ENCODE results near the gene KLHL1. TPM values are rescaled to one million over a fixed set of nuclear protein-coding genes. Genes with fewer than 3 reads are reported as not detected.

Gene KLHL1
- total RNA-seq, 1 experiment from 2014 or later = not detected

GRCh38 chr13:69657676-69658075 is 450.6 kb downstream of the KLHL1 start:
- Histone ChIP-seq H3K4me3 (replicated peaks in 1 of 2; ENCODE audit: low read depth in 1 of 2, low read length in 2 of 2) (no peak overlapping the region), H3K9me2 (ENCODE audit: insufficient read depth) (no peaks in the 10 kb centered on the region), H3K79me2 (ENCODE audit: insufficient read depth, low read length) (no peaks in the 10 kb centered on the region), H4K20me1 (ENCODE audit: insufficient read depth) (no peaks in the 10 kb centered on the region), H2AFZ (ENCODE audit: low read depth, low read length, poor library complexity, severe bottlenecking) (no peak overlapping the region), H3K4me2 (ENCODE audit: low read length) (no peak overlapping the region), H3K27me3 (ENCODE audit: insufficient read depth, low read length) (no peaks in the 10 kb centered on the region), H3K36me3 (ENCODE audit: control insufficient read depth in 1 of 2, insufficient read depth in 2 of 2, low read length in 2 of 2) (no peaks in the 10 kb centered on the region), H3K9me3 (ENCODE audit: control insufficient read depth in 1 of 2, insufficient read depth in 1 of 2, low read depth in 1 of 2, low read length in 2 of 2) (peaks cover 4 to 11% of the 10 kb centered on the region in 2 experiments; a peak in 1 of 4 replicates), H3K27ac (ENCODE audit: low read depth, low read length) (no peak overlapping the region), H3K4me1 (ENCODE audit: control insufficient read depth in 1 of 2, insufficient read depth in 2 of 2, low read length in 2 of 2) (no peaks in the 10 kb centered on the region), H3K9ac (ENCODE audit: low read length) (no peak overlapping the region)
- TF ChIP-seq EGR1 (IDR thresholded peaks at IDR 0.05; ENCODE audit: low read depth) (no peak), ZNF274 (IDR thresholded peaks at IDR 0.05; ENCODE audit: low read depth, low read length) (no peak), CBX3 (IDR thresholded peaks at IDR 0.05; ENCODE audit: low read depth) (no peak), EZH2phosphoT487 (IDR thresholded peaks at IDR 0.05; ENCODE audit: borderline replicate concordance) (no peak), RAD21 (IDR thresholded peaks at IDR 0.05; ENCODE audit: low read depth) (no peak), EZH2 (IDR thresholded peaks at IDR 0.05) (no peak), SRF (IDR thresholded peaks at IDR 0.05; ENCODE audit: low read depth) (no peak), ZFX (IDR thresholded peaks at IDR 0.05) (no peak), ZBTB33 (IDR thresholded peaks at IDR 0.05; ENCODE audit: extremely low read depth, insufficient replicate concordance, low read length) (no peak)
- intact Hi-C loops (cut with micrococcal nuclease) = no loop called here
- ChIA-PET CTCF (no interaction called here), RAD21 (ENCODE audit: low non-redundant PET in 1 of 2, low total read pairs in 2 of 2, uncharacterized antibody in 2 of 2, unreplicated experiment in 2 of 2) (no interaction called here), POLR2A (no interaction called here)
- ATAC-seq (no peak), DNase-seq (ENCODE audit: low read depth, low spot score) (no peak)
- BruUV-seq (replicated peaks) = no TSS peak

GRCh38 chr13:69654392-69654791 is 453.9 kb downstream of the KLHL1 start:
- H3K9me3 ChIP-seq (ENCODE audit: control insufficient read depth in 1 of 2, insufficient read depth in 1 of 2, low read depth in 1 of 2, low read length in 2 of 2) = peaks cover 0 to 4% of the 10 kb centered on the region in 2 experiments; a peak in 1 of 4 replicates
- ChIA-PET RAD21 (ENCODE audit: low non-redundant PET in 1 of 2, low total read pairs in 2 of 2, uncharacterized antibody in 2 of 2, unreplicated experiment in 2 of 2) (no interaction called here), POLR2A (no interaction called here), CTCF (no interaction called here)
- no peak overlapping the region for H3K27ac ChIP-seq (ENCODE audit: low read depth, low read length)
- no peak for DNase-seq (ENCODE audit: low read depth, low spot score)
- BruUV-seq (replicated peaks) = no TSS peak
- no peaks in the 10 kb centered on the region for H3K36me3 ChIP-seq (ENCODE audit: control insufficient read depth in 1 of 2, insufficient read depth in 2 of 2, low read length in 2 of 2)
- no peaks in the 10 kb centered on the region for H3K4me1 ChIP-seq (ENCODE audit: control insufficient read depth in 1 of 2, insufficient read depth in 2 of 2, low read length in 2 of 2)
- no peaks in the 10 kb centered on the region for H3K9me2 ChIP-seq (ENCODE audit: insufficient read depth)
- no peaks in the 10 kb centered on the region for H3K27me3 ChIP-seq (ENCODE audit: insufficient read depth, low read length)
- no peak overlapping the region for H3K9ac ChIP-seq (ENCODE audit: low read length)
- H2AFZ ChIP-seq (ENCODE audit: low read depth, low read length, poor library complexity, severe bottlenecking) = no peak overlapping the region
- no peak for ATAC-seq
- no peak overlapping the region for H3K4me3 ChIP-seq (replicated peaks in 1 of 2; ENCODE audit: low read depth in 1 of 2, low read length in 2 of 2)
- H4K20me1 ChIP-seq (ENCODE audit: insufficient read depth) = no peaks in the 10 kb centered on the region
- intact Hi-C loops (cut with micrococcal nuclease) = no loop called here
- no peaks in the 10 kb centered on the region for H3K79me2 ChIP-seq (ENCODE audit: insufficient read depth, low read length)
- no peak overlapping the region for H3K4me2 ChIP-seq (ENCODE audit: low read length)
- TF ChIP-seq POLR2AphosphoS5 (IDR thresholded peaks at IDR 0.05; ENCODE audit: low read depth, low read length) = no peak
- TF ChIP-seq SRF (IDR thresholded peaks at IDR 0.05; ENCODE audit: low read depth) = no peak
- no peak for TF ChIP-seq CTCF (IDR thresholded peaks at IDR 0.05 in 2 of 3, conservative IDR thresholded peaks at IDR 0.05 in 1 of 3; ENCODE audit: borderline replicate concordance in 1 of 3, insufficient read depth in 1 of 3, low read depth in 2 of 3, low read length in 2 of 3)
- no peak for TF ChIP-seq SIN3A (IDR thresholded peaks at IDR 0.05; ENCODE audit: low read depth)
- TF ChIP-seq ZNF274 (IDR thresholded peaks at IDR 0.05; ENCODE audit: low read depth, low read length) = no peak
- no peak for TF ChIP-seq SP1 (IDR thresholded peaks at IDR 0.05; ENCODE audit: low read depth)
- TF ChIP-seq FOSL1 (IDR thresholded peaks at IDR 0.05; ENCODE audit: low read depth) = no peak
- no peak for TF ChIP-seq EZH2 (IDR thresholded peaks at IDR 0.05)
- no peak for TF ChIP-seq EGR1 (IDR thresholded peaks at IDR 0.05; ENCODE audit: low read depth)
- no peak for TF ChIP-seq YY1 (IDR thresholded peaks at IDR 0.05; ENCODE audit: extremely low read depth, insufficient replicate concordance, low read depth, low read length)
- no peak for TF ChIP-seq RAD21 (IDR thresholded peaks at IDR 0.05; ENCODE audit: low read depth)
- TF ChIP-seq POLR2A (IDR thresholded peaks at IDR 0.05; ENCODE audit: borderline replicate concordance, extremely low read depth, insufficient read depth, insufficient read length) = no peak
- no peak for TF ChIP-seq EZH2phosphoT487 (IDR thresholded peaks at IDR 0.05; ENCODE audit: borderline replicate concordance)
- TF ChIP-seq JUND (IDR thresholded peaks at IDR 0.05) = no peak
- no peak for TF ChIP-seq CEBPB (IDR thresholded peaks at IDR 0.05; ENCODE audit: low read depth)
- TF ChIP-seq ZFX (IDR thresholded peaks at IDR 0.05) = no peak
- no peak for TF ChIP-seq CBX3 (IDR thresholded peaks at IDR 0.05; ENCODE audit: low read depth)

All from HCT116 (cell line).